Muscle of leg (tissue), 9 donors: ENCODE results near the gene RNU5B-1. TPM values are rescaled to one million over a fixed set of nuclear protein-coding genes. Genes with fewer than 3 reads are reported as not detected.

ENCODE experiments used
- polyA plus RNA-seq, 8 donors: library from polyadenylated mRNA; unstranded; fragments of 120-200 nt; gene quantifications; one replicate each; pipeline versions ENCODE4 v1.2.1 to v1.2.3, GENCODE V29; 2013; ENCODE audit warnings: inconsistent platforms in 1 of 8, low replicate concordance in 1 of 8; ENCODE audit not compliant: insufficient read length in 8 of 8, insufficient read depth in 1 of 8
- total RNA-seq: library from RNA; stranded (reverse); fragments of 120-200 nt; gene quantifications from one replicate; pipeline ENCODE4 v1.2.4, GENCODE V29; 2013

Gene RNU5B-1
- total and polyA plus RNA-seq, 9 donors: 283 TPM; not detected in 8

Other genes starting within 250 kb of the RNU5B-1 start
- gene RASL12, start 236.7 kb upstream of the RNU5B-1 start, total RNA-seq: 15.2 TPM
- 10 to 100 TPM; 11.9 to 16.5 (median 14.1) TPM for gene RASL12, start 236.7 kb upstream of the RNU5B-1 start, polyA plus RNA-seq
- gene KBTBD13, start 227.9 kb upstream of the RNU5B-1 start, total RNA-seq: 1.6 TPM
- gene KBTBD13, start 227.9 kb upstream of the RNU5B-1 start, polyA plus RNA-seq: 1 to 10 TPM in 5 of 8 donors, under 1 TPM in 3; 0.48 to 2.5 (median 1.5) TPM
- 2.6 TPM for gene UBAP1L, start 189.5 kb upstream of the RNU5B-1 start, total RNA-seq
- gene UBAP1L, start 189.5 kb upstream of the RNU5B-1 start, polyA plus RNA-seq: 1 to 10 TPM; 3.0 to 7.2 (median 4.9) TPM
- 11.6 TPM for gene PDCD7, start 170.9 kb upstream of the RNU5B-1 start, total RNA-seq
- 10 to 100 TPM; 18.0 to 25.4 (median 22.4) TPM for gene PDCD7, start 170.9 kb upstream of the RNU5B-1 start, polyA plus RNA-seq
- 33.9 TPM for gene CLPX, start 119.3 kb upstream of the RNU5B-1 start, total RNA-seq
- gene CLPX, start 119.3 kb upstream of the RNU5B-1 start, polyA plus RNA-seq: 10 to 100 TPM; 30.0 to 45.9 (median 40.0) TPM
- gene CILP, start 93.2 kb upstream of the RNU5B-1 start, total RNA-seq: 32.5 TPM
- gene CILP, start 93.2 kb upstream of the RNU5B-1 start, polyA plus RNA-seq: 10 to 100 TPM; 10.4 to 31.6 (median 17.0) TPM
- 9.0 TPM for gene PARP16, start 17.8 kb upstream of the RNU5B-1 start, total RNA-seq
- 10 to 100 TPM; 10.4 to 14.6 (median 11.7) TPM for gene PARP16, start 17.8 kb upstream of the RNU5B-1 start, polyA plus RNA-seq
- 92.5 TPM for gene RNU5A-1, start 8.6 kb upstream of the RNU5B-1 start, total RNA-seq
- gene RNU5A-1, start 8.6 kb upstream of the RNU5B-1 start, polyA plus RNA-seq: not detected
- 1.8 TPM for gene IGDCC3, start 73.3 kb downstream of the RNU5B-1 start, total RNA-seq
- 1 to 10 TPM; 2.1 to 3.6 (median 2.6) TPM for gene IGDCC3, start 73.3 kb downstream of the RNU5B-1 start, polyA plus RNA-seq
- 28.6 TPM for gene IGDCC4, start 118.3 kb downstream of the RNU5B-1 start, total RNA-seq
- gene IGDCC4, start 118.3 kb downstream of the RNU5B-1 start, polyA plus RNA-seq: 100 to 1,000 TPM in 1 of 8 donors, 10 to 100 TPM in 7; 67.7 to 103 (median 86.5) TPM
- 22.8 TPM for gene DPP8, start 213.0 kb downstream of the RNU5B-1 start, total RNA-seq
- 10 to 100 TPM; 14.4 to 23.2 (median 20.3) TPM for gene DPP8, start 213.0 kb downstream of the RNU5B-1 start, polyA plus RNA-seq
- 50.0 TPM for gene HACD3, start 225.8 kb downstream of the RNU5B-1 start, total RNA-seq
- gene HACD3, start 225.8 kb downstream of the RNU5B-1 start, polyA plus RNA-seq: 10 to 100 TPM; 40.0 to 58.2 (median 45.1) TPM